Measurements from ENCODE around the gene LRIG1.

The LRIG1 gene, protein sequence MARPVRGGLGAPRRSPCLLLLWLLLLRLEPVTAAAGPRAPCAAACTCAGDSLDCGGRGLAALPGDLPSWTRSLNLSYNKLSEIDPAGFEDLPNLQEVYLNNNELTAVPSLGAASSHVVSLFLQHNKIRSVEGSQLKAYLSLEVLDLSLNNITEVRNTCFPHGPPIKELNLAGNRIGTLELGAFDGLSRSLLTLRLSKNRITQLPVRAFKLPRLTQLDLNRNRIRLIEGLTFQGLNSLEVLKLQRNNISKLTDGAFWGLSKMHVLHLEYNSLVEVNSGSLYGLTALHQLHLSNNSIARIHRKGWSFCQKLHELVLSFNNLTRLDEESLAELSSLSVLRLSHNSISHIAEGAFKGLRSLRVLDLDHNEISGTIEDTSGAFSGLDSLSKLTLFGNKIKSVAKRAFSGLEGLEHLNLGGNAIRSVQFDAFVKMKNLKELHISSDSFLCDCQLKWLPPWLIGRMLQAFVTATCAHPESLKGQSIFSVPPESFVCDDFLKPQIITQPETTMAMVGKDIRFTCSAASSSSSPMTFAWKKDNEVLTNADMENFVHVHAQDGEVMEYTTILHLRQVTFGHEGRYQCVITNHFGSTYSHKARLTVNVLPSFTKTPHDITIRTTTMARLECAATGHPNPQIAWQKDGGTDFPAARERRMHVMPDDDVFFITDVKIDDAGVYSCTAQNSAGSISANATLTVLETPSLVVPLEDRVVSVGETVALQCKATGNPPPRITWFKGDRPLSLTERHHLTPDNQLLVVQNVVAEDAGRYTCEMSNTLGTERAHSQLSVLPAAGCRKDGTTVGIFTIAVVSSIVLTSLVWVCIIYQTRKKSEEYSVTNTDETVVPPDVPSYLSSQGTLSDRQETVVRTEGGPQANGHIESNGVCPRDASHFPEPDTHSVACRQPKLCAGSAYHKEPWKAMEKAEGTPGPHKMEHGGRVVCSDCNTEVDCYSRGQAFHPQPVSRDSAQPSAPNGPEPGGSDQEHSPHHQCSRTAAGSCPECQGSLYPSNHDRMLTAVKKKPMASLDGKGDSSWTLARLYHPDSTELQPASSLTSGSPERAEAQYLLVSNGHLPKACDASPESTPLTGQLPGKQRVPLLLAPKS

DNA sequence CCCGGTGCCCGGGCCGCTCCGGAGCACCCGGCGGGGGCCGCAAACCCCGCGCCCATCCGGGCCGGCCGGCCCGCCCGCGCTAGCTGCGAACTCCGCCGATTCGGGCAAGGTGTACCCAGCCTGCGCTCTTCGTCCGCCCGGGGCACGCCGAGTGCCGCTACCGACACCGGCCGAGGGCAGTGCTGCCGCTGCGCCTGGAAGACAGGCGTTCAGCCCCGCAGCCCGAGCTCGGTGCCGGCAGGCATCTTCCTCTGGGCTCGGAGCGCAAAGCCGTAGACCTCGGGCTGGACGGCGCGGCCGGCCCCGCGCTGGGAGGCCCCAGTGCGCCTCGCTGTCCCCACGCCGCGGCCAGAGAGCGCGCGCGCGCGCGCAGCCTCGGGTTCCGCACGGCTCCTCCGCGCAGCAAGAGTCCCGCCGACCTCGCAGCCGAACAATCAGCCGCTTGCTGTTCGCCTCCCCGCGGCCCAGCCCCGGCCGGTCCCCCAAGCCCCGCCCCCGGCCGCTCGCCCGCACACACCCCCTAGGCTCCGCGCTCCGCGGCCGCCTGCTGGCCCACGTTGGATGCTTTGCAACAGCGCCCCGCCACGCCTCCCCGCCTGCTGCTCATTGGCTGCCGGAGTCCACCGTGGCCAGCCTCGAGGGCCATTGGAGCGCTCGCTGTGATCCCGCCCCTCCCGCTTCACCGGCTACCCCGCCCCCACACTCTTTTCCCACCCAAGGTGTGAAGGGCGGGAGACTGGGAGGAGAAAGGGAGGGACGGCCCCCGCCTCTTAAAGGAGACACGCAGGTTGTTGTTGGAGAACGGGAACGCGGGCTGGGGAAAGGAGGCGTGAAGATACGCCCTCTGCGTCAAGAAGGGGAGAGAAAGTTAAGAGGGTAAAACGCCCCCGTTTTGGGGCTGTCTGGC lies at the start of gene LRIG1:
TSS of gene LRIG1 (minus strand) at position 447 of the 907 bp plus-strand sequence. CDS start 615 bp downstream, outside the sequence.
- peak; percentile 95 to 98 for DNase-seq (ENCODE audit: low read depth in 1 of 2, low spot score in 1 of 2)

DNA sequence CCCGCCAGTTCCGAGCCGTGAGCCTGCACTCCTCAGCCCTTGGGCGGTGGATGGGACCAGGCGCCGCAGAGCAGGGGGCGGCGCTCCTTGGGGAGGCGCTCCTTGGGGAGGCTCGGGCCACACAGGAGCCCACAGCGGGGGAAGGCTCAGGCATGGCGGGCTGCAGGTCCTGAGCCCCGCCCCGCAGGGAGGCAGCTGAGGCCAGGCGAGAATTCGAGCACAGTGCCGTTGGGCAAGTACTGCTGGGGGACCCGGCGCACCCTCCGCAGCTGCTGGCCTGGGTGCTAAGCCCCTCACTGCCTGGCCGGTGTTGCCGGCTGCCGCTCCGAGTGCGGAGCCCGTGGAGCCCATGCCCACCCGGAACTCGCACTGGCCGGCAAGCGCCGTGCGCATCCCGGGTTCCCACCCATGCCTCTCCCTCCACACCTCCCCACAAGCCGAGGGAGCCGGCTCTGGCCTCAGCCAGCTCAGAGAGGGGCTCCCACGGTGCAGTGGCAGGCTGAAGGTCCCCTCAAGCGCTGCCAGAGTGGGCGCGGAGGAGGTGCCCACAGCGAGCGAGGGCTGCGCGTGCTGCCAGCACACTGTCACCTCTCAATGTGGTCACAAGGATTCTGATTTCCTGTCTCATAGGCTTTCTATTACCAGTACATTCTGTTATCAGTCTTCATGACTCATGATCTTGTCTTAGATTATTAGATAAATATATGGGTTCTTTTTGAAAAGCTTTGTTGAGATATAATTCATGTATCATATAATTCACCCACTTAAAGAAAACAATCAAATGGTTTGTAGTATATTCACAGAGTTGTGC lies 44.0 kb upstream of the LRIG1 start:
- no peak for DNase-seq (ENCODE audit: low read depth in 1 of 2, low spot score in 1 of 2)

DNA sequence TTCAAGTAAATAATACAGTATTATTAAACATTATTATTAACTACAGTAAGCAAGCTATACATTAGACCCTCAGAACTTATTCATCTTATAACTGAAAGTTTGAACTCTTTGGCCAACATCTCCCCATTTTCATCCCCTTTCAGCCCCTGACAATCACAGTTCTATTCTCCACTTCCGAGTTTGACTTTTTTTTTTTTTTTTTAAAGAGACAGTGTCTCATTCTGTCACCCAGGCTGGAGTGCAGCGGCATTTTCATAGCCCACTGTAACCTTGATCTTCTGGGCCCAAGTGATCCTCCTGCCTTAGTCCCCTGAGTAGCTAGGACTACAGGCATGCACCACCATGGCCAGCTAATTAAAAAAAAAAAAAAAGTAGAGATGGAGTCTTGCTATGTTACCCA lies 41.3 kb upstream of the LRIG1 start:
- no peak for DNase-seq (ENCODE audit: low read depth in 1 of 2, low spot score in 1 of 2)

DNA sequence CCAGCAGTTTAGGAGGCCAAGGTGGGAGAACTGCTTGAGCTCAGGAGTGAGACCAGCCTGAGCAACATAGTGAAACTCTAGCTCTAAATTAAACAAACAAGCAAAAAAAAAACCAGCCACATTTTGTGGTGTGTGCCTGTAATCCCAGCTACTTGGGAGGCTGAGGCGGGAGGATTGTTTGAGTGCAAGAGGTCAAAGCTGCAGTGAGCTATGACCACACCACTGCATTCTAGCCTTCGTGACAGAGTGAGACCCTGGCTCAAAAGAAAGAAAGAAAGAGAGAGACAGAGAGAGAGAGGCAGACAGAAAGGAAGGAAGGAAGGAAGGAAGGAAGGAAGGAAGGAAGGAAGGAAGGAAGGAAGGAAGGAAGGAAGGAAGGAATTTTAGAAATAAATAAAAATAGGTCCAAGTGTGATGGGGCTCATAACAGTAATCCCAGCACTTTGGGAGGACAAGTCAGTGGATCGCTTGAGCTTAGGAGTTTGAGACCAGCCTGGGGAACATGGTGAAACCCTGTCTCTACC lies 38.7 kb upstream of the LRIG1 start:
- DNase-seq (ENCODE audit: low read depth in 1 of 2, low spot score in 1 of 2) = no peak

DNA sequence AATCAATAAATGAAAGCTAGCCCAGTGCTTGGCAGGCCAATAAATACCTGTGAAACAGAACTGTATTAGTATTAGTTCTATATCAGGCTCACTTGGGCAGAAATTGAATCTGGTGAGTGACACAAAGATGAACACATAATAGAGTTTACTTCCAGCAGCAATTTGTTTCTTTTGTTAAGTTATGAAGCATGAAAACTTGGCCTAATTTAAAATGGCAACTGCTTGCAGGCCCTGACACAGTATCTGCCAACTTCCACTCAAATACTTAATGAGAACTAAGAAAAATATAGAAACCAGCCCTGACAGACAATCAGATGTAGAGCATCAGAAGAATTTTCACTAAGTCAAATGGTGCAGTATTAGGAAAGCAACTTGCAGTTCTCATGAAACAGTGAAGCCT lies 37.6 kb upstream of the LRIG1 start:
- DNase-seq (ENCODE audit: low read depth in 1 of 2, low spot score in 1 of 2) = no peak

DNA sequence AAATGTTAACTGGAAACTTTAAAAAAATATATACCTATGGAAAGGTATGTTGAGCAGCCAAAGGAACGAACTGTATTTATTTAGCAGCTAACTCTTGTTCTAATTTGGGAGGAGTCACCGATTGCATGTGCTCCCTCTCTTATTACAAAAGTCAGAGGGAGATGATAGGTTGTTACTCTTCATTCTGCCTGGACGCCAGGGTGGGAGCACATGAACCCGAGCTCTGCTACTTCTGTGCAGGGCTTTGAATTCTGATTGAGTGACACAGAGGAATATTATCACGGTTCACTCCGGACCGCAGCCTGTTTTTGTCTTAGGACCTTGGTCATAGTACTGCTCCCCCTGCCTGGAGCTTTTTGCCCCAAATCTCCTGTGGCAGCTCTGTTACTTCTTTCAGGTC lies 36.9 kb upstream of the LRIG1 start:
- no peak for DNase-seq (ENCODE audit: low read depth in 1 of 2, low spot score in 1 of 2)

DNA sequence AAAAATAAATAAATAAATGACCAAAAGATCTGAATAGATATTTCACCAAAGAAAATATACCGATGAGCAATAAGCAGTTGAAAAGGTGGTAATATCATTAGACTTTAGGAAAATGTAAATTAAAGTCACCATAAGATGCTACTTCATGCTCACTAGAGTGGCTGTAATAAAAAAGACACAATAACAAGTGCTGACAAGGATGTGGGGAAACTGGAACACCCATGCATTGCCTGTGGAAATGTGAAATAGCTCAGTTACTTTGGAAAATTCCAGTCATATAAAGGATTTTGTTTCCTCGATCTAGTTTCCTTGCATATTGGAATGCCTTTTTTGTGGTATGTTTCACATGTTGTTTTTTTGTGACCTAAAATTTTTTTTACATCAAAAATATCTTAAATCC lies 36.0 kb upstream of the LRIG1 start:
- no peak for DNase-seq (ENCODE audit: low read depth in 1 of 2, low spot score in 1 of 2)

DNA sequence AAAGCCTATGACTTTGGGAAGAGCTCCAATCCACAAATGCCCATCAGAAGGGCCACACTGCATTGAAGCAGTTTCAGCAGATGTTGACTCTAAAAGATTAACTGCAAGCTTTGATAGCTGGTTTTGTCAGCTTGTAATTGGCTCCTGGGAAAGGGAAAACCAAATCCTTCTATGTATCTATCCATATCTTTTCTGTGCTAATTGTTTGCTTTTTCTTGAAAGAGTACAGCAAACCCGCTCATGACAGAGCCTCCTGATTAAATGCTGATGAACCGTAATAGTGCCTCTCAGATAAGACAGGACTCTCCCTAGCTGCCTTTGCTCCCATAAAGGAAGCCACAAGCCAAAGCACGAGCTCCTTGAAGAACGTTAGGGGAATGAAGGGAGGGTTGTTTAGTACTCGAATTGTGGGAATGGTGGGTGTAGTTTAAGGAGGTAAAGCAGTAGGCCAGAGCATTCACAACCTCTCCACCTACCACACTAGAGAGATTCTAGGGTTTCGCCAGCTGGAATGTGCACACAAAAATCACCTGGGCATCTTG lies 33.6 kb upstream of the LRIG1 start:
- DNase-seq (ENCODE audit: low read depth in 1 of 2, low spot score in 1 of 2) = no peak

DNA sequence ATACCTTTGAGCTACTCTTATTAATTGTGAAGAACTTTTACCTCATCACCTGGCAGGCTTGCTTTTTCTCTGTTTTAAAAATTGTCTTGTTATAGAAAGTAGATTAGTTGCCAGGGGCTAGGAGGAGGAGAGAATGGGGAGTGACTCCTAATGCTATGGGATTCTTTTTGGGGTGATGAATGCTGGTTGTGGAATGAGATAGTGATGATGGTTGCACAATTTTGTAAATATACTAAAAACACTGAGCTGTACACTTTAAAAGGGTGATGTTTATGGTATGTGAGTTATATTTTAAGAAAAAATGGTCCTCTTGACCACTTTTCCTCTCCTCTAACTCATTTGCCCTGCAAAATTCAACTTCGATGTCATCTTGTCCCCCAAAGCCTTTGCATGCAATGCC lies 31.8 kb upstream of the LRIG1 start:
- no peak for DNase-seq (ENCODE audit: low read depth in 1 of 2, low spot score in 1 of 2)

DNA sequence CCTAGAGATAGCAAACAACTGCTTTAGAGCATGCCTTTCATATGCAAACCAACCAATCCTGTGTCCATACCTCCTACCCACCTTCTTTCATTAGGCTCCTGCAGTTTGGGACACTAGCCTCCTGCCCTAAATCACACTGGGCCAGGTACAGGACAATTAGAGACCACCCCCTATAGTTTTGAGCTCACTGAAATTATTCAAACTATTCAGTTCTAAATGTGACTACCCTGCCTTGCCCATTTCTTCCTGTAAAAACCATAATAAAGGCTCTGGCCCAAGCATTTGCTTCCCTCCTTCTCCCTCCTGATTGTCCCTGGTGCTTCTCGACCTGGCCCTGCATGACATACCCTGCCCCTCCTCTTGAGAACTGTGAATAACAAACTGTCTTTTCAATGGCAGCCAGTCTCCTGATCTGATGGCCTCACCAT lies 31.4 kb upstream of the LRIG1 start:
- no peak for DNase-seq (ENCODE audit: low read depth in 1 of 2, low spot score in 1 of 2)

DNA sequence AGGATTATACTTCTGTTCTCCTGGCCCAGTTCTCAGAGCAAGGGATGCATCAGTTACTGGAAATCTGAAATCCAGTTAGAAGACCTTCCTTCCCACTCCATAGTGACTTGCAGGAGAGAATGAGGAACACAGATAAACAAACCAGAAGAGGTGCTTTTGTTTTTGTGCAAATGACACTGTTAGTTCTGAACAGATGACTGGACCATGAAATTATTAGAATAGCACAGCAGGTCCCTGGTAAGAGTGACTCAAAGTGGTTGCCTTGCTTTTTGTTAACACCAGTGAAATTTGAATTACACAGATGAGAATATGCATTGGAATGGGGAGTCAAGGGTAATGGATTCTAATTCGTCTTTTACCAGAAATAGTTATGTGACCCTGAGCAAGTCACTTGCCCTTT lies 30.4 kb upstream of the LRIG1 start:
- no peak for DNase-seq (ENCODE audit: low read depth in 1 of 2, low spot score in 1 of 2)

DNA sequence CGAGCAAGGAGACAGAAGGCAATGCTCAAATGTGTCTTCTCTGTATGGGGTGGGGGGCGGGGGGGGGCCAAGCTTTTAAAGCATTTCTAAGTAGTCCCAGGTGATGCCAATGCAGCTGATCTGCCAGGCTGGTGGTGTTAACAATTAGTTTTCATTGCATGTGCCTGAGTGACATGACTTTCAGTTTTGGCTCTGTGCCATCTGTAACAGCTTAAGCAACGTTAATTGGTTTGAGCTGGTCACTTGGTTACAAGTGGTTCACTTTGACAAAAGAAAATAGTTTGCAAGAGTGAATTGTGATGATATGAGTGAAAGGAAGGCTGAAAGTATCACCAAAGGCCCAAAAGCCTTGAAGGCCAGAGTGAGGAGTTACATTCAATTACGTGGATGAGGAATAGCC lies 26.4 kb upstream of the LRIG1 start:
- no peak for DNase-seq (ENCODE audit: low read depth in 1 of 2, low spot score in 1 of 2)

DNA sequence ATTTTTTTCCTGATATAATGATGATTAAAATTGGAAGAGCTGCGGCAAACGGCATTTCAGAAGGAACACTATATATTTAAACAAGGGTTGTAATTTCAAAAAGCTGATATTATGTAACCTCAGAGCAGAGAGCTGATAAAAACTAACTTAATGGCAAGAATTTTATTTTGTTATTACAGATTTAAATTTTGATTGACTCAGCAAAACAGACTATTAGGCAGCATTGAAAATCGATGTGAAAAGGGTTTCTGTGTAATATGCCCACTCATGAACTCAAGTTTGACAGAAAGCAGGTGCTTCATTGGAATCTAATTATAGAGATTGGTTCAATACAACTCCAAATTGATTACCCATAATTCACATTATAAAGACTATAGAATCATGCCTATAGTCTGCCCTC lies 24.9 kb upstream of the LRIG1 start:
- no peak for DNase-seq (ENCODE audit: low read depth in 1 of 2, low spot score in 1 of 2)

DNA sequence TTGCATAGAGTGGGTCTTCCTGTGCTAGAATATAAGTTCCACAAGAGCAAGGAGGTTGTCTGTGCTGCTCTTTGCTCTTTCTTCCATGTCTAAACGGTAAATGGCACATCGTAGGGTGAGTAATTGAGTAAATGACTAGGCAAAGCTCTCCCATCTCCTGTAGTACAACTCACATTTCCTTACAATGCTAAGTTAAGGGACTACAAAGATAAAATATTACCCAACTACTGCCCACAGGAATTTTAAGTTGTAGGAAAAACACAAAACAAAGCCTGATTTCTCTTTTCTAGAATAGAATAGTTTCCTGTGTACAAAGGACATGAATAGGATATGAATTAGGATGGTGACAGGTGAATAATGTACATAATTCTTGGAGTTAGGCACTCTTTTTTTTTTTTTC lies 19.9 kb upstream of the LRIG1 start:
- DNase-seq (ENCODE audit: low read depth in 1 of 2, low spot score in 1 of 2) = no peak

DNA sequence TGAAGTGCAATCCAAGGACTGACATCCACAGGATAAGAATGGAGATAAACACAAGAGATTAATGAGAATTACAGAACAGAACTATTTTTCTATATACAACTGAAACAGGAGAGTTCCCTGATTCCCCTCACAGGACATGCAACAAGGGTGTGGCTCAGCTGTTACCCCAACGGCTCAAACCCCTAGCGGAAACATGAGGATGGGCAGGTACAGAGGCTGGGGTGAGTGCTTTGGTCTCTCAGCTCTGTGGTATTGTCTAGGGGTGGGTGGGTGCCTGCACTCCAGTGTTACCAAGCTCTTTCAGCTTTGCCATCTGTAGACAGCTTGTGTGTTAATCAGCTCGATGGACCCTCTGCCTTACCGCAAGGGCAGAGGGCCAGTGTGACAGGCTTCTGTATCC lies 17.8 kb upstream of the LRIG1 start:
- no peak for DNase-seq (ENCODE audit: low read depth in 1 of 2, low spot score in 1 of 2)

DNA sequence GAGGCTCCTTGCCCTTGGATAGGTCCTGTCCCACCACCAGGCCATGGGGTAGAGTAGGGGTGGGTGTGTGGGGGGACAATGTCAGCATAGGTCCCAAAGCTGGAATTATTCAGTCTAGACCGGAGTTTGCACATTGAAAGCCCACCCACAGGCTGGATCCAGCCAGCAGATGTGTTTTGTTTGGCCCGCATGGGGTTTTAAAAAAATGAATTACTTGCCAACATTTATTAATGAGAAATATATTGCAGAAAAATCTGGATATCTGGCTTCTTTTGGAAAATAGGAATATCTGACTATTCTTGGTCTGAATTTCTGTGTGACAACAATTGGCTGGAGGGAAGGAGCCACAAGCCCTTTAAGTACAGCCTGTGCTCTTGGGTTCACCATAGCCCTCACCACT lies 17.3 kb upstream of the LRIG1 start:
- no peak for DNase-seq (ENCODE audit: low read depth in 1 of 2, low spot score in 1 of 2)

DNA sequence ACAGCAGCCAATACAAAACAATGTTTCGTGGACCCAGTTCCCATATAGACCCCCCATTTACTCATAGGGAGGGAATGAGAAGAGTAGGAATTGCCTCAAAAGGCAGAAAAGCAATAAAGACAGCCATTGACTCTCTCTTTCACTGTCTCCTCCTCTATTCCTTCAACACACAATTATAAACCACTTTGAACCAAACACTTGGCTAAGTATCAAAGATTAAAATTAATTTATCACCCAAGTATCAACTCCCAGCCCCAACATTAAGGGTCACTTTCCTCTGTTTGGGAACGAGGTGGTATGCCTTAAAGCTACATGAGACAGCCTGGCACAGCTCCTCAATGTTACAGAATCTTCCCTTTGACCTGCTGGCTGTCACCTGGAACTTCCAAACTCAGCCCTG lies 16.4 kb upstream of the LRIG1 start:
- DNase-seq (ENCODE audit: low read depth in 1 of 2, low spot score in 1 of 2) = no peak

DNA sequence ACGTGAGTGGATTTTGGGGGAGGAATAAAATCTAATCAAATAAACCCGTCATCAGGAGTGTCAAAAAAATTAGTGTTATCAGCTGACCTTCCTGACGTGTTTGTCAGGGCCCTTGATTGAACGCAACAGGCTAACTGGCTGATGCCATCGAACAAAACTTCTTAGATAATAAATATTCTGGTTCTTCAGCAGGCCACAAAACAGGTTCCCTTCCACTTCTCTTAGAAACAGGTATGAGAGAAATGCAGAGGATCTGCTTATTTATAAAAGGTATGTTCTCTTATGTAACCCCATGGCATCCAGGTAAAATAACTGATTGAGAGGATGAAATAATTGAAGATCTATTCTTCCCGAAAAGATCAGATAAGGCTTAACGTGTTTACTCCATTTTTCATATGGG lies 7.6 kb upstream of the LRIG1 start:
- DNase-seq (ENCODE audit: low read depth in 1 of 2, low spot score in 1 of 2) = no peak

DNA sequence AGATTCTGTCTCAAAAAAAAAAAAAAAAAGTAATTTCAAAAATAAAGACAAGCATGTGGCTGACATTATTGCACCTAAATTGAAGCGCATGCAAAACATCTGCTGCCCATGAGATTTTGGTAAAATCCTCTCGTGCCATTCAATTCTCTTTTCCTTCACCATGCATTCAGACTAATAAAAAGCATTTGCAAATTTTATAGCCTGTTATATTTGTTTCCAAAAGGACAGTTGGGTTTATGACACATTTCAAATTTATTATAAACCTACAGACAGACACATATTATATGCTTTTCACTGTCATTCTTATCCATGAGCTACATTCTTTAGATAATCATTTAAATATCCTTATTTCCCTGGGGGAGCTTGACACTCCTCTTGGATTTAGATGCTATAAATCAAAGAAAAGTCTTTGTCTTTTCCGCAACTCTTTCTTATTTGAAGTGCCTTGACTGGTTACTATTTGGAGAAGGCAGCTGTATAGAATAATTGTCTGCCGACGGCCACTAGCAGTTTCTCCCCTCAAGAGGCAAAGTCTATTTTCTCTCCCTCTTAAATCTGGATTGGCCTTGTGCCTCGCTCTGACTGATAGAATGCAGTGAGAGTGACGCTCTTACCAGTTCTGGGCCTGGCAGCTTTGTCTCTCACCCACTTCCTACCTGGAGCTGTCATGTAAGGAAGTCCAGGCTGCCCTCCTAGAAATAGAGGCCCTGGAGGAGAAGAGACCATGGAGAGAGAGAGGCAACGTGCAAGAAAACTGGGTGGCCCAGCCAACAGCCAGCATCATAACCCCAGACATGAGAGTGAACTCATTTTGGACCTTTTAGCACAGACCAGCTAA lies 6.8 kb upstream of the LRIG1 start:
- DNase-seq (ENCODE audit: low read depth in 1 of 2, low spot score in 1 of 2) = no peak
